ENCODE data around the gene EOLA1. TPM values are rescaled to one million over a fixed set of nuclear protein-coding genes. Genes with fewer than 3 reads are reported as not detected.

The EOLA1 gene
- total and polyA plus RNA-seq, 2 donors (not counting 1 experiment from before 2014, with no cell fraction given) = 26.3 to 61.5 TPM

- intact Hi-C loops (cut with micrococcal nuclease) = no loop called here
- H3K4me3 ChIP-seq (ENCODE audit: control extremely low read depth in 1 of 5, extremely low read depth in 1 of 5, insufficient read depth in 1 of 5, low read depth in 2 of 5, low read length in 4 of 5) = no peak overlapping the region
- H3K27ac ChIP-seq (ENCODE audit: low read length in 2 of 2) = no peak overlapping the region
- H3K4me2 ChIP-seq (replicated peaks; ENCODE audit: low read depth, low read length, poor library complexity, severe bottlenecking) = no peak overlapping the region
- Mint-ChIP-seq H3K27ac (no peak overlapping the region), H3K9me3 (ENCODE audit: insufficient read depth) (no peaks in the 10 kb centered on the region), H3K27me3 (no peaks in the 10 kb centered on the region), H3K4me1 (no peaks in the 10 kb centered on the region), H3K4me3 (no peak overlapping the region)
- peaks cover 0 to 95% of the 10 kb centered on the region in 2 experiments for H3K36me3 ChIP-seq (replicated peaks in 1 of 2; ENCODE audit: control extremely low read depth in 1 of 2, control insufficient read depth in 1 of 2, extremely low read depth in 1 of 2, insufficient read depth in 2 of 2, low read length in 1 of 2)
- ChIA-PET CTCF (interaction anchor here (1.6 kb wide), 1 partner anchor 18 kb away, joined by 3 read pairs; no protein-coding TSS in a partner anchor), POLR2A (no interaction called here)
- TF ChIP-seq CTCF (IDR thresholded peaks at IDR 0.05) (no peak), EZH2 (IDR thresholded peaks at IDR 0.05; ENCODE audit: borderline replicate concordance, insufficient read depth, low read depth, low read length, poor library complexity, severe bottlenecking) (no peak)
- peaks cover 15% of the 10 kb centered on the region for H4K20me1 ChIP-seq (ENCODE audit: control insufficient read depth, insufficient read depth, low read length, poor library complexity, severe bottlenecking)
- 97% methylated on average over 4 of the region's 13 CpGs for WGBS (ENCODE audit: insufficient coverage)
- H2AFZ ChIP-seq (ENCODE audit: insufficient read depth, low read depth, low read length, poor library complexity, severe bottlenecking) = no peak overlapping the region
- H3K27me3 ChIP-seq (replicated peaks in 1 of 4; ENCODE audit: control extremely low read depth in 1 of 4, control insufficient read depth in 3 of 4, insufficient read depth in 4 of 4, low read length in 3 of 4) = no peaks in the 10 kb centered on the region
- H3K4me1 ChIP-seq (ENCODE audit: control insufficient read depth in 2 of 2, insufficient read depth in 2 of 2, low read length in 2 of 2) = no peaks in the 10 kb centered on the region
- no peaks in the 10 kb centered on the region for H3K9me3 ChIP-seq (ENCODE audit: control extremely low read depth in 1 of 3, control insufficient read depth in 2 of 3, insufficient read depth in 1 of 3, low read length in 2 of 3)
- ATAC-seq (ENCODE audit: low read depth) (no peak), DNase-seq (no peak)
- no peak overlapping the region for H3K9ac ChIP-seq (ENCODE audit: low read length)
- peaks cover 7% of the 10 kb centered on the region for H3K79me2 ChIP-seq (ENCODE audit: control insufficient read depth, insufficient read depth, low read length)
These were observed 46.9 kb upstream of the EOLA1 start for GRCh38 chrX:149493567-149494562.
